HG03135 (cell line): ENCODE data around the gene ADGRL1.
"Not testable (repeated sequence)": the region's sequence is repeated elsewhere in the genome, so short reads cannot be mapped to it uniquely, and the experiment has no call there.

Source experiments
- ATAC-seq: cut with Tn5 transposase; IDR thresholded peaks from one replicate; pipeline ENCODE4 v1.9.1; 2021; ENCODE audit warnings: mild to moderate bottlenecking, moderate library complexity; ENCODE audit not compliant: unreplicated experiment

Gene ADGRL1

DNA sequence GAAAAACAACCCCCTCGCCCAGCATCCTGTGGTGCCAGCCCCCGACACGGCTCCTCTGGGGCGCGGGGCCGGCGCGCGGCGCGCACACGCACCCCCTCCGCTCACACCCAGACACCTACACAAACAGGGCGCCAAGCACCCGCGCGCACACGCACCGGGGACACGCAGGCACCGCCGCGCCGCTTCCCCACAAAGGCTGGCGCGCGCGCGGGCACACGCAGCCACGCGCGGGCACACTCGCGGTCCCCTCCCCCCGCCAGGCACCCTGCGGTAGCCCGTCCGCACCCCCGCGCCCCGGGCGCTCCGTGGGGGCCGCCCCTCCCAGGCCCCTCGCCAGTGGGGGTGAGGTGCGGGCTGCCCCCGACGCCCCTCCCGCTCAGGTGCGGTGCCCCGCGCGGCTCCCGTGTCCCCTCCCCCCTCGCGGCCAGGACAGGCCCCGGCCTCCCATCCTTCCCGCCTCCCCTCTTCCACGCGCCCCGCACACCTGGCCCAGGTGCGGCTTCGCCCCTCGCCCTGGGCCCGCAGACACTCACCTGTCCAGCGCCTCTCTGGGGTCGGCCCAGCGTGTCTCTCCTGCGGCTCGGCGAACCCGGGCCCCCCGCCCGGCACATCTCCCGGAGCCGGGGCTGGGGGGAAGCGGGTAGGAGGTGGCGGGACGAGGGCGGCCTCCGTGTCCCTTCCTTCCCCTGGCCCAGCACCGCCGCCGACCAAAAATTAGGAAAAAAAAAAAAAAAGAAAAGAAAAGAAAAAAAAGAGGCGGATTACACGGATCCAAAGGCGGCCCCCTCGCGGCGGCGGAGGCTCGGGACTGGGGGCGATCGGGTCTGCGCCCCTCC lies at the start of gene ADGRL1:
Gene ADGRL1, minus strand, starts transcription at position 718 of the 836 bp plus-strand sequence. CDS start 22,567 bp downstream, outside the sequence.
- not testable (repeated sequence) for ATAC-seq

DNA sequence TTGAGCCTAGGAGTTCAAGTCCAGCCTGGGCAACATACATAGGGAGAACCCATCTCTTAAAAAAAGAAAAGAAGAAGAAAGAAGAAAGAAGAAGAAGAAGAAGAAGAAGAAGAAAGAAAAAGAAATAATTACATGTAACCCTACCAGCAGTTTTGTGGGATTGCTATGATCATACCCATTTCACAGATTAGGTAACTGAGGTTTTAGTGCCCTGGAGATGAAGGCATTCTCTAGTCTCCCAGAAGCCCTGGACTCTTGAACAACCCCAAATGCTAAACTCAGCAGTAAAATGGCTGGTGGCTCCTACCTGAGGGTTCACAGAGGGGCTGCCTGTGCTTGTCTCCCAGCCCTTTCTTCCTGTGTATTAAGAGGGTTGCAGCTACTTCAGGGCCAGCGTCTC lies 49.3 kb upstream of the ADGRL1 start:
- not testable (repeated sequence) for ATAC-seq

DNA sequence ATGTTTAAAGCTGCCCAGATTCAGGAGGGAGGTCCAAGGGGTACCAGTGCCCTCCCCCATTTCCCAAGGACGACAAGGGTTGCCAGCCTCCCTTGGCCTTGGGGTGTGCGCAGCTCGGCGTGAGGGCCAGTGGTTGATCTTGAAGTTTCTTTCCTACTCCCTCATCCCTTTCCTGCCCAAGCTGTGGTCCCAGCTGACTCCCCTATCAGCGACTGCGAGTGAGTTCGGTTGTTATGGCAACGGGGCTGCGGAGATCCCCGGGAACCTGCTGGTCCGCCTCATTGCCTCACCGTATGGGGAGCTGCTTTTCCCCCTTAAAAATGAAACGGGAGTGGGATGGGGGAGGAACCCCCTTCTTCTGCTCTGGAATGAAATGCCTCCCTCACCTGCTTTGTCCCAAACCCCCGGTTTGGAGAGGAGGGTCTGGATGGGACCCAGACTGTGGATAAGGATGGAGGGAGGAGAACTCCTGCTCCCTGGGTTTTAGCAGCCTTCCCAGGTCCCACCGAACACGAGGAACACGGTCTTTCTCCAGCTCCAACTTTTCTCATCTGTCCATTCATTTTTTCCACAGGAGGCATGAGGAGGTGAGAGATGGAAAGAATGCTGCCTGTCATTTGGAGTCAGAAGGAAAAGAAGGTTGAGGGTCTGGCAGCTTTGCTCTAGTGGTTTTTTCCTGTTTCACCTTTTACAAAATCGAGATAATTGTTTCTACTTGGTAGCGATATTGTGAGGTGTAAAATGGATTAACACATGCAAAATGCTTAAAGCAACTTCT lies 48.0 kb upstream of the ADGRL1 start:
- ATAC-seq: not testable (repeated sequence)

DNA sequence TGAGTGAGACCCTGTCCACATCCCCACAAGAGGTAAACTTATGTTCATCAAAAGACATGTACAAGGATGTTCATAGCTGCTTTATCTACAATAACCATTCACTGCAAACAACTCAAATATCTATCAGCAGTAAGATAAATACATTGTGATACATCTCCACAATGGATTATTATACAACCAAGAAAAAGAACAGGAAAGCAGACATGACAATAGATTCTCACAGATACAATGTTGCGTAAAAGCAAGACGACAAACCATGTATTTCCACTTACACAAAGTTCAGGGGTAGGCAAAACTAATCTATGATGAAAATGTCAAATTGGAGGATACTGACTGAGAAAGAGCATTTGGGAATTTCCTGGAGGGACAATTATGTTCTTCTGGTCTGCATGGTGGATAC lies 46.2 kb upstream of the ADGRL1 start:
- not testable (repeated sequence) for ATAC-seq

DNA sequence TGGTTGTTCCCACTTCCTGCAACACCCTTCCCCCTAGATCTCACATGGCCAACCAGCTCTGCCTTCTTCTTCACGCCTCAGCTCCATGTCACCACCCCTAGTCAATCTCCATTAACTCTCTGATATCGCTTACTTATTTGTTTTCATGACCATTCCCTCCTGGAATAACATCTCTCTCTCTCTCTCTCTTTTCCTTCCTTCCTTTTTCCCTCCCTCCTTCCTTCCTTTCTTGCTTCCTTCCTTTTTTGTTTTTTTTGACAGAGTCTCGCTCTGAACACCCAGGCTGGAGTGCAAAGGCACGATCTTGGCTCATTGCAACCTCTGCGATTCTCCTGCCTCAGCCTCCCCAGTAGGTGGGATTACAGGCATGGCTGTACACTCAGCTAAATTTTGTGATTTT lies 44.9 kb upstream of the ADGRL1 start:
- ATAC-seq: no peak

DNA sequence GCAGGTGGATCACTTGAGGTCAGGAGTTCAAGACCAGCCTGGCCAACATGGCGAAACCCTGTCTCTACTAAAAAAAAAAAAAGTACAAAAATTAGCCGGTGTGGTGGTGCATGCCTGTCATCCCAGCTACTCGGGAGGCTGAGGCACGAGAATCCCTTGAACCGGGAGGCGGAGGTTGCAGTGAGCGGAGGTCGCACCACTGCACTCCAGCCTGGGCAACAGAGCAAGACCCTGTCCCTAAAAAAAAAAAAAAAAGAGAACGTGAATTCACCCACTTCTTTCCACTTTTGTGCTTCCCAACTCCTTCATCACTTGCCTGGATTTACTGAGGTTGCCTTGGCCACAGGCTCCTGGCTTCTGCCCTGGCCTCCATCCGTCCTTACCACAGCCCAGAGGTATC lies 44.3 kb upstream of the ADGRL1 start:
- not testable (repeated sequence) for ATAC-seq

DNA sequence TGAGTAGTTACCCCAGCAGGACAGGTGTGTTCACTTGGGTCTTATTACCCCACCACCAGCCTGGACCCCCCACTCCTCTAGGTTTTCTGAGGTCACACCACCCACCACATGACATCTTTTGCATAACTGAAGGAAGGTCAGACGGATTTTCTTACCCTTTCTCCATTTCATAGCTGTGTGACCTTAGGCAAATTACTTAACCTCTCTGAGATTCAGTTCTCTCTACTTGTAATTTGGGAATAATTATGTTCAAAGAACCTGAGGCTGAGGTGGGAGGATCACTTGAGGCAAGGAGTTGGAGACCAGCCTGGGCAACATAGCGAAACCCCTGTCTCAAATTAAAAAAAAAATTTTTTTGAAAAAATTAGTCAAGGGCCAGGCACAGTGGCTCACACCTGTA lies 43.9 kb upstream of the ADGRL1 start:
- not testable (repeated sequence) for ATAC-seq

DNA sequence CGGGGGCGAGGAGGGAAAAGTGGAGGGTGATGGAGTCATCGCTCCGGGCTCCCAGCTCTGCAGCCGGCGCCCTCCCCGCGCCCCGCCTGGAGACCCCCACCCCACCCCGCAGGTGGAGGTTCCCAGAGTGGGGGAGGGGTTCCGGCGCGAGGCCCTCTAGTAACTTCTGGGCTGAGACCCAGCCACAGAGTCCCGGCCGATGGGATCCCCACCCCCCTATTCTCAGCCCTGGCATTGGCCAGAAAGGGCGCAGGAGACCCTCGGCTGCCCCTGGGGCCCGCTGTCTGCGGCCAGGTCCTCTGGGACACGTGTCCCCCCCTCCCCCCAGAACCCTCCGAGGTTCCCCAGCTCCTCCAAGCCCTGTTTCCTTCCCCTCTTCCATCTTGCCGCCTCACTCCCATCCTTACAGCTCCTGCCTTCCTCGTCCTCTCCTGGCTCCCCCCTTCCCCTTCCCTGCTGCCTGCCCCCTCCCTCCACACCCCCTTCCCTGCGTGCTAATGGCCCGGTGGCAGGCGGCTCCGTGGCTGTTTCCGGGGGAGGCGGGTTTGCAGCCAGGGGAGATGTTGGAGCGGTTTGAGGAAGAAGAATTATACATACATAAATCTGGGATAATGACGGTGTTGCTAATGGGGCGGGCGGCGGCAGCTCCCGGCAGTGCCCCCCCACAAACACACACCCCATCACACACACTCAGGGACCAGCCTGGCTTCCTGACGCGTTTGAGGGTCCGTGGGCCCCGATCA lies 43.2 kb upstream of the ADGRL1 start:
- ATAC-seq: not testable (repeated sequence)

DNA sequence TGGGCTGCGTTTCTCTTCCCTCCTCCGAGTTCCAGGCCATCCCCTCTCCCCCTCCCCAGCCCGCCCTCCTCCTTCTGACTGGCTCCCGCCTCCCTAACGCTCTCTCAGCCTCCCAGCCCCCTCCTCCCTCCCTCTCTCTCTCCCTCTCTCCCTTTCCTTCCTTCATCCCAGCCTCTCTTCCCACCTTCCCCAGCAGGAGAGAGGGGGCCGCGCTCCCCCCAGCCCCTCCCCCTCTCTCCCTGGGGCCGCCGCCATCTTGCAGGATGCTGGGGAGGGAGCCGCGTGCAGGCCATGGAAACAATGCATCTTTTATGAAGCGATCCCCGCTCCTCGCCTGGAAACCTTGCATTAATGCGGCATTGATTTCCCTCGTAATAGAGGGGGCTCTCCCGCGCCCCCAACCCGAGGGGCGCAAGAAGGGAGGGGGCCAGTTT lies 42.6 kb upstream of the ADGRL1 start:
- ATAC-seq: no peak

DNA sequence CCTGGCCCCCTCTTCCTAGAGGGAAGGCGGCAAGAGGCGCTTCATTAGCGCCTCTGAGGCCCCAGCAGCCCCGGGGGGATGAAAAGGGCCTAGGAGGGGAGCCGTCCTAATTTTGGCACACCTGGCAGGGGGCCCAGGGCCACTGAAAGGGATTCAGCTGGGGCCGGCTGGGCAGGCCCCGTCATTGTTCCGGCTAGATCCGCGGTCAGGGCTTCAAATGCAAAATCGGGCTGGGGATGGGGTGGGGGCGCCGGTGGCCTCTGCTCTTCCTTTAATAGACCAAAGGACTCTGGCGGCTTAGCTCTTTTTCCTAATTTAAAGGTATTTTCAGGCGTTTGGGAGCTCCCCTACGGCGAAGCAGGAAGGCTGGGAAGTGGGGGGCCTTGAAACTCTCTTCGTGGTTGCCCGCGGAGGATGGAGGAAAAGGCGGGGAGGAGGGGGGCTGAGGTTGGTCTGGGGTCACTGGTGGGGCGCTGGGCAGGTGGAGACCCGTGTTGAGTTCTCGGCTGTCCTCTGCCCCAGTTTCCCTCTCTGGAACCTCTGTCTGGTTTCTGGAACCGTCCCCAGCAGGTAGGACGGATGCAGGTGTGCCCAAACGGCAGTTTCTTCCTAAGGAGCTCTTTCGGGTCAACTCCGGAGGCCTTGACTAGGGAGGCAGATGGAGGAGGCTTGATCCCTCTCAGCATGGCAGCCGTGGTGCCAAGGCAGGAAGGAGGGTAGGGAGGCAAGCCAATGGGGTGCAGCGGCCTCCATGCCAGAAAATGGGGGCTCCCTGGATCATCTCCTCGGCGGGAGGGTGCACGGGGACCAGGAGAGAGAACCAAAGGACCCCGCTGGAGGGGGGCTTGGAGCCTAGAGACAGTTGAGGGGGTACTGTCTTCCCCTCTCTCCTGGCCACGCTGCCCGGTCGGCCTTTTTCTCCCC lies 41.8 kb upstream of the ADGRL1 start:
- not testable (repeated sequence) for ATAC-seq

DNA sequence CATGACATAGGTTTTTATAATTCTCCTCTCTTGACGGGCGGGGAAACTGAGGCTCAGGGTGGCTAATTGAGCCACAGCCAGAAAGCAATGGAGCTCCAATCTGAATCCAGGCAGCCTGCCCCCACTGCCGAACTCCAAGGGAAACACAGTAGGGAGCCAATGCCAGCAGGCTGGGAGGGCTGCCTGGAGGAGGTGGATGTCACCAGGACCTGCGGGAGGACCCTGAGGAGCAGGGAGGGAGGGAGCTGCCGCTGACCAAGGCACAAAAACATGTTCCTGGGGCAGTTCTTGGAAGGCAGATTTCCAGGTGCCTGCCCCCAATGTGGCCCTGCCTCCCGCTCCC lies 41.2 kb upstream of the ADGRL1 start:
- not testable (repeated sequence) for ATAC-seq

DNA sequence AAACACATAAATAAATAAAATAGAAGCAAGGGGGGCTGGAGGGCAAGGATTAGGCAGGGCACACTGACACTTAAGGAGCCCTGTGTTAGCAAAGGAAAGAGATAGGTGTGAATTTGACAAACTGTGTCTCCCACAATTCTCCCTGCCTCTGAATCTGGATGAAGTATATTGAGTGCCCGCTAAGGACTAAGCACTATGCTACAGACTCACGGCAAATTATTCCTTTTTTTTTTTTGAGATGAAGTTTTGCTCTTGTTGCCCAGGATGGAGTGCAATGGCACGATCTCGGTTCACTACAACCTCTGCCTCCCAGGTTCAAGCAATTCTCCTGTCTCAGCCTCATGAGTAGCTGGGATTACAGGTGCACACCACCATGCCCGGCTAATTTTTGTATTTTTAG lies 38.4 kb upstream of the ADGRL1 start:
- ATAC-seq: not testable (repeated sequence)

DNA sequence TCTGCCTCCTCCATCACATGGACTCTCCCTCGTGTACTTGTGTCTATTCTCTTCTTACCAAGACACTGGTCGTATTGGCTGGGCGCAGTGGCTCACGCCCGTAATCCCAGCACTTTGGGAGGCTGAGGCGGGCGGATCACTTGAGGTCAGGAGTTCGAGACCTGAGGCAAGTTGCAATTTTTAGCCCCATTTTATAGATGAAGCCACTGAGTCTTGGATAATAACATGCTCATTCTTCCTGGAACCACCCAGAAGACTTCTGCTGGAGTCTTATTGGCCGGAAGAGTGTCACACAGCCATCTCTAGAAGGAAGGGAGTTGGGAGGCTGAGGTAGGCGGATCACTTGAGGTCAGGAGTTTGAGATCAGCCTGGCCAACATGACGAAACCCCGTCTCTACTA lies 37.7 kb upstream of the ADGRL1 start:
- not testable (repeated sequence) for ATAC-seq

DNA sequence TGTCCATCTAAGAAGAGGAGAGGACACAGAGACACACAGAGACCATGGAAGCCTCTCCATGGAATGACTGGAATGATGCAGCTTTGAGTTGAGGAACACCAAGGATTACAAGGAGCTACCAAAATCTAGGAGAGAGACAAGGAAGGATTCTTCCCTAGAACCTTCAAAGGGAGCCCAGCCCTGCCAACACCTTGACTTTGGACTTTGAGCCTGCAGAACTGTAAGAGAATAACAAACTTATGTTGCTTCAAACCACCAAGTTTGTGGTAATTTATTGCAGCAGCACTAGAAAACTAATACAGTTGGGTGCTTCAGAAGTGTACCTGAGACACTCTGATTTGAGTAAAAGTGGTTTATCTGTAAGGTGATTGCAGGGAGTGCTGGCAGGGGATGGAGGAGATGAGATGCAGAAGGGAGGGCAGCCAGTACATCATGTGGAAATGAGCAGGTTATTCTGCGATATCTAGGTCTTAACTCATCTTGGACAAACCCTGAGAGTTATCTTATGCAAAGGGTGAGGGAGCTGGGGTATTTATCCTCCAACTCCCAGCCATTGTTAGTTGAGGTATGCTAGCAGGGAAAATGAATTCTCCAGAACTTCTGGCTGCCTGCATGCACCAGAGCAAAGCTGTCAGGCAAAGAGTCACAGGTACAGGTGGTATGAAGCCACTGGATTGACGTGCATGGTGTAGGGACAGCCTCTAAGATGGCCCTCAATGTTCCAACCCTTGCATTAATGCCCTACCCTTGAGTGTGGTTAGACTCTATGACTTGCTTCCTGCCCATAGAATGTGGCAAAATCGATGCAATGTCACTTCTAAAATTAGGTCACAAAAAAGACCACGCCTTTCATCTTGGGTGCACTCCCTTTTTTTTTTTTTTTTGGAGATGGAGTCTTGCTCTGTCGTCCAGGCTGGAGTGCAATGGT lies 31.3 kb upstream of the ADGRL1 start:
- no peak for ATAC-seq

DNA sequence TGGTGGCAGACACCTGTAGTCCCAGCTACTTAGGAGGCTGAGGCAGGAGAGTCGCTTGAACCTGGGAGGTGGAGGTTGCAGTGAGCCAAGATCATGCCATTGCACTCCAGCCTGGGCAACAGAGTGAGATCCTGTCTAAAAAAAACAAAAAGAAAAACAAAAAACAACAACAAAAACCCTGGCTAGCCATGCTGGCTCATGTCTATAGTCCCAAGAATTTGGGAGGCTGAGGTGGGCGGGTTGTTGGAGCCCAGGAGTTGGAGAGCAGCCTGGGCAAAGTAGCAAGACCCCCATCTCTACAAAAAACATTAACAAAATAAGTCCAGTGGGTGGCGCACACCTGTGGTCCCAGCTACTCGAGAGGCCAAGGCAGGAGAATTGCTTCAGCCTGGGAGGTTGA lies 27.0 kb upstream of the ADGRL1 start:
- ATAC-seq: not testable (repeated sequence)

DNA sequence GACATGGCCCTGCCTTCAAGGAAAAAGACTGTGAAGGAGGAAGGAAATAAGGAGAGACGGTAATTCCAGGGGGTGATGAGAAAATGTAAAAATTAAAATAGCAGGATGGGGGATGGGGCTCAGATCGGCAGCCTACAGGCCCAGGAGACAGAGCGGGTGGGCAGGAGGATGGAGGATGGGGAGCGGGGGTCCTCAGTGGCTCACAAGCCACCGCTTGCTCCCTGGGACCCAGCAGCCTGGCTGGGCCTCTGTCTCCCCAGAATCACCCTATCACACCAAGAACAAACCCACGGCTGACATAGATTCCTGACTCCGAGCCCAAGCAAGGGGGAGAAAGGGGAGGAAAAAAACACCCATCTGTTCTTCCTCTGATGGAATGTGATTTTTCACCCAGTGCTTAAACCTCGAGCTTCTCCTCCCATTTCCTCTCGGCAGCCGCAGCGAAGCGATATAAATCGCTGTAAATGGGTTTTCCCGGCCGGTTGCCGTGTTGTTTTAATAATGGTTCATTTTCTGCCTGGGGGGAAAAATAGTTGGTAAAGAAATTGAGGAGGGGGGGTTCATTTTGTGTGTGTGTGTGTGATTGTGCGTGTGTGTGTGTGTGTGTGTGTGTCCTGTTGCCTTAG lies 22.6 kb upstream of the ADGRL1 start:
- not testable (repeated sequence) for ATAC-seq

DNA sequence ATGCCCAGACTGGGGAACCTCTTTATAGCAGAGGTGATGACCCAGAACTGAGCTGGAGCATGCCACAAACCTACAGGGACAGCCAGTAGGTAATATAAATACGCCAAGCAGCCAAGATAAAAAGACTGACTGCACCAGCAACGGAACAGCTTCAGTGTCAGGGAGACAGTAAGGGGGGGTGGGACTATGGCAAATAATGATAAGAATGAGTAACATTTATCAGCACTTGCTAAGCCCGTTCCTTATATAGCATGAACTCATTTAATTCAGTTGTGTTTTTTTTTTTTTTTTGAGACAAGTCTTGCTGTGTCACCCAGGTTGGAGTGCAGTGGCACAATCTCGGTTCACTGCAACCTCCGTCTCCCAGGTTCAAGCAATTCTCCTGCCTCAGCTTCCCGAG lies 20.5 kb upstream of the ADGRL1 start:
- ATAC-seq: not testable (repeated sequence)

DNA sequence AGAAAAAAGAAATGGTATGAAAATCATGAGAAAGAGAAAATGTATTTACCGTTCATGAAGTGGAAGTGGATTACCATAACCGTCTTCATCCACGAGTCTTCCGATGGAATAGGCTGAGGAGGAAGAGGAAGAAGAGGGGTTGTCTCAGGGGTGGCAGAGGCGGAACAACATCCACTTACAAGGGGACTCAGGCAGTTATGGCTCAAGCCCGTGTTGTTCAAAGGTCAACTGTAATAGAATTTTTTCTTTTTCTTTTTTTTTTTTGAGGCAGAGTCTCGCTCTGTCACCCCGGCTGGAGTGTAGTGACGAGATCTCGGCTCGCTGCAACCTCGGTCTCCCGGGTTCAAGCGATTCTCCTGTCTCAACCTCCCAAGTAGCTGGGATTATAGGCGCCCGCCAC lies 16.9 kb upstream of the ADGRL1 start:
- no peak for ATAC-seq

DNA sequence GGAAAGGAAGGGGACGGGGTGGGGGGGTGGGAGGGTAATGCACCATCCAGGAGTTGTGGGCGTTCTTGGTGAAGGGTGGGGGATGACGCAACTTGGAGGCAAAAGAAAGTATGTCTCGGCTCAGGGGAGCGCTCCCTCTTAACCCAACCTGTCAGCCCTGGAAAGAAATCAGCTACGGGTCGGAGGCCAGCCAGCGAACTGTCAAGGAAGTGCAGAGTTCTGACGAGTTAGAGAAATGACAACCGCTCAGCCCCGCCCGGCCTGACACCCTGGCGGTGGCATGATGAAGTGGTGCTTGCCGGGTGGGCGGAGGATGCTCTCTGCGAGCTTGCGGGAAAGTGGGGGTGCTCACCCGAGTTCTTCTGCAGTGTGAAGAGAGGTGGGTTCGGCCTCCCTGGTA lies 15.4 kb upstream of the ADGRL1 start:
- not testable (repeated sequence) for ATAC-seq
